Measurements from ENCODE around the gene RTN4RL2. TPM values are rescaled to one million over a fixed set of nuclear protein-coding genes. Genes with fewer than 3 reads are reported as not detected.

Gene RTN4RL2
- total RNA-seq, 6 donors from 2014 or later, result 1.1 to 4.1 (median 2.0) TPM; not detected in 1

DNA sequence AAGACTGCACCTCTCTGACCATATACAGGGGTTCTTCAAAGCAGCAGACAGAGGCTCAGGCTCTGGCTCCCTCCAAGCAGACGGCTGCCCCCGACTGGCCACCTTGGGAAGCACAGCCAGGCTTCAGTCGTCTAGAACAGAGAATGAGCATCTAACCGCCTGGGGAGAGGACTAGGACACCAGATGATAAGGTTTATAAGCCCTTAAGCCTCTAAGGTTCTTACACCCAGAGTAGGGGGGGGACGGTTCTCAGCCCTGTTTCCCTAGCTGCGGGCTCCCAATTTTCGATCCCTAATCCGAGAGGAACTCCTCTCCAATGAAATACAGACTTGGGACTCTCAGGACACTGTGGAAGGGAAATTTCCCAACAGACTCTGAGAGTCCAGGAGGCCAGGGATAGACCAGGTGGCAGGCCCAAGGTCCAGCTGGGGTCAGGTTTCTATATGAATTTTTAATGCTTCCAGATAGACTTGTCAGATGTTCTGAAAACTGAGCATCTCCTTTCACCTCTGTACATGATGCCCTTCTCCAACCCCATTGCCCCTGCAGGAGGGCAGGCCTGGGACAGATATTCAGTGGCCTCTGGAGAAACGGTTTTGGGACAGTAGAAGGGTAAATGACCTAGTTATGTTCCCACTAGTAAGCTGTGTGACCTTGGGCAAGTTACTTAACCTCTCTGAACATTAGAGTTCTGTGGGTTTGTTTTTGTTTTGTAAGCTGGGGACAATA is 20.2 kb downstream of the RTN4RL2 start:
- no peaks in the 10 kb centered on the region for H3K9me3 ChIP-seq
- peak; percentile 65 to 87 for DNase-seq
- WGBS, 2 donors, result 42 to 59% methylated on average over 6 to 9 of the region's 9 CpGs
- H3K27ac ChIP-seq, result no peak overlapping the region
- peak; percentile 44 to 66 for ATAC-seq (ENCODE audit: low FRiP score in 2 of 2)
- H3K27me3 ChIP-seq, result peaks cover 0 to 13% (median 11%) of the 10 kb centered on the region in 4 donors
- no peak overlapping the region for H3K4me3 ChIP-seq
- peaks cover 33 to 38% (median 35%) of the 10 kb centered on the region in 4 donors for H3K4me1 ChIP-seq
- TF ChIP-seq POLR2A (IDR thresholded peaks at IDR 0.05), result no peak
- no peak for TF ChIP-seq EP300 (IDR thresholded peaks at IDR 0.05)
- TF ChIP-seq, protein P1, sequence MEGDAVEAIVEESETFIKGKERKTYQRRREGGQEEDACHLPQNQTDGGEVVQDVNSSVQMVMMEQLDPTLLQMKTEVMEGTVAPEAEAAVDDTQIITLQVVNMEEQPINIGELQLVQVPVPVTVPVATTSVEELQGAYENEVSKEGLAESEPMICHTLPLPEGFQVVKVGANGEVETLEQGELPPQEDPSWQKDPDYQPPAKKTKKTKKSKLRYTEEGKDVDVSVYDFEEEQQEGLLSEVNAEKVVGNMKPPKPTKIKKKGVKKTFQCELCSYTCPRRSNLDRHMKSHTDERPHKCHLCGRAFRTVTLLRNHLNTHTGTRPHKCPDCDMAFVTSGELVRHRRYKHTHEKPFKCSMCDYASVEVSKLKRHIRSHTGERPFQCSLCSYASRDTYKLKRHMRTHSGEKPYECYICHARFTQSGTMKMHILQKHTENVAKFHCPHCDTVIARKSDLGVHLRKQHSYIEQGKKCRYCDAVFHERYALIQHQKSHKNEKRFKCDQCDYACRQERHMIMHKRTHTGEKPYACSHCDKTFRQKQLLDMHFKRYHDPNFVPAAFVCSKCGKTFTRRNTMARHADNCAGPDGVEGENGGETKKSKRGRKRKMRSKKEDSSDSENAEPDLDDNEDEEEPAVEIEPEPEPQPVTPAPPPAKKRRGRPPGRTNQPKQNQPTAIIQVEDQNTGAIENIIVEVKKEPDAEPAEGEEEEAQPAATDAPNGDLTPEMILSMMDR (IDR thresholded peaks at IDR 0.05), result peak; percentile 57 to 80 (median 63)
- H3K36me3 ChIP-seq, result peaks cover 0 to 18% (median 5%) of the 10 kb centered on the region in 4 donors

DNA sequence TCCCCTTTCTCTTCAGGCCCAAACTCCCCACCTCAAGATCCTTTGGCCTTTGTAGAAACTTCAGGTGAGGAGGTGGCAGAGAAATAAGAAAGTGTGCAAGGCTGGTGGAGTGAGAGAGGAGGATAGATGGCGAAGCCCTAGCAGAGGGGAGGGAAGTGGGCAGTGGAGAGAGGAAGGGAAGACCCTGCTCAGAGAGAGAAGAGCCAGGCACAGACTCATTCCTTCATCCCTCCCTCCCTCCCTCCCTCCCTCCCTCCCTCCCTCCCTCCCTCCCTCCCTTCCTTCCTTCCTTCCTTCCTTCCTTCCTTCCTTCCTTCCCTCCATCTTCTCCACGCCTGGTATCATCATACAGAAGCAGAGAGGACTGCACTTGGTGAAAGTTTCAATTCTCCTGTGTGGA is 21.0 kb downstream of the RTN4RL2 start:
- 39 to 58% methylated on average over 2 of the region's 2 CpGs for WGBS, 2 donors
- Histone ChIP-seq H3K4me3 (no peak overlapping the region), H3K9me3 (no peaks in the 10 kb centered on the region), H3K27ac (no peak overlapping the region), H3K36me3 (peaks cover 0 to 25% (median 8%) of the 10 kb centered on the region in 4 donors), H3K4me1 (peaks cover 26 to 30% (median 28%) of the 10 kb centered on the region in 4 donors), H3K27me3 (peaks cover 0 to 13% (median 11%) of the 10 kb centered on the region in 4 donors)
- DNase-seq (no peak), ATAC-seq (ENCODE audit: low FRiP score in 2 of 2) (no peak)
- TF ChIP-seq POLR2A (IDR thresholded peaks at IDR 0.05) (no peak), POLR2AphosphoS5 (IDR thresholded peaks at IDR 0.05) (no peak), EP300 (IDR thresholded peaks at IDR 0.05) (no peak)
- TF ChIP-seq, protein P1 (IDR thresholded peaks at IDR 0.05), result no peak

DNA sequence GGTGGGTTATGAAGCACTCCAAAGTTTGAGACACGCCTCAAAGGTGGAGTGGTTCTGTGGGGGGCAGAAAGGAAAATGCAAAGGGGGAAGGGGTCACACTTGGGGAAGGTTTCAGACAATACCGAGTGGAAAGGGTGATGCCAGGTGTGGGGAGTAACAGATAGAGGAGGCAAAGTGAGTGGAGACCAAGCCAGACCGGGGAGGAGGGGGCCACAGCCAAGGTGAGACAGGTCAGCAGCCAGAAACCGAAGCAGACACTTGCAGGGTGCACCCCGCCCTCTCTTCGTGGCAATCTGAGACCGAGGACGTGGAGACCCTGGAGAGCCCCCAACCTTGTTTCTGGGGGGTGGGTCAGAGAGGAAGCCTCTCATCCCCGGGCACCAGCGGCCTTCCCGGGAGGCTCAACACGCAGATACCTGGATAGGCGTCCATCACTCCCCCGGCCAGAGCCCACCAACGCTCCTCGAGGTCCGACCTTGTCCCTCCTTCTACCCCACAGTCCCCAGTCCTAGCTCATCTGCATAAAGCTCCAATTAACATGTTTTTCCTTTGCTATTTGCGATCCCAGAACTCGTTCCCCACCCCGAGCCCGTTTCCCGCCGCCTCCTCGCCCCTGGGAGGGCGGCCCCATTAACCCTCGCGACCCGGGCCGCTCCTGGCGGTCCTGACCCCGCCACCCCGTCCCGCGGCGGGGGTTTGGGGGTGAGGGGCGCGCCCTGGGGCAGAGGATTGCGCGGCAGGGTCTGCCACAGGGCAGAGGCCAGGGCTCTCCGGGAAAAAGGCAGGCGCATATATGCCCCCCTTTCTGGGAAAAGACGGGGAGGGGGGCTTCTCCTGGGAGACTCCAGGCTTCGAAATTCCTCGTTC is 21.8 kb downstream of the RTN4RL2 start:
- Histone ChIP-seq H3K36me3 (peaks cover 0 to 33% (median 9%) of the 10 kb centered on the region in 4 donors), H3K9me3 (no peaks in the 10 kb centered on the region), H3K27ac (no peak overlapping the region), H3K4me3 (peak overlapping the region in 2 of 4 donors; percentile 15 to 33), H3K4me1 (peaks cover 18 to 22% (median 20%) of the 10 kb centered on the region in 4 donors), H3K27me3 (peaks cover 0 to 13% (median 11%) of the 10 kb centered on the region in 4 donors)
- peak in 1 of 2 donors; percentile 74 for DNase-seq
- WGBS, 2 donors, result 23 to 33% methylated on average over 23 to 43 of the region's 44 CpGs
- no peak for TF ChIP-seq EP300 (IDR thresholded peaks at IDR 0.05)
- TF ChIP-seq, protein P1 (IDR thresholded peaks at IDR 0.05), result no peak
- TF ChIP-seq POLR2A (IDR thresholded peaks at IDR 0.05), result no peak
- no peak for TF ChIP-seq POLR2AphosphoS5 (IDR thresholded peaks at IDR 0.05)
- ATAC-seq (ENCODE audit: low FRiP score in 2 of 2), result no peak

DNA sequence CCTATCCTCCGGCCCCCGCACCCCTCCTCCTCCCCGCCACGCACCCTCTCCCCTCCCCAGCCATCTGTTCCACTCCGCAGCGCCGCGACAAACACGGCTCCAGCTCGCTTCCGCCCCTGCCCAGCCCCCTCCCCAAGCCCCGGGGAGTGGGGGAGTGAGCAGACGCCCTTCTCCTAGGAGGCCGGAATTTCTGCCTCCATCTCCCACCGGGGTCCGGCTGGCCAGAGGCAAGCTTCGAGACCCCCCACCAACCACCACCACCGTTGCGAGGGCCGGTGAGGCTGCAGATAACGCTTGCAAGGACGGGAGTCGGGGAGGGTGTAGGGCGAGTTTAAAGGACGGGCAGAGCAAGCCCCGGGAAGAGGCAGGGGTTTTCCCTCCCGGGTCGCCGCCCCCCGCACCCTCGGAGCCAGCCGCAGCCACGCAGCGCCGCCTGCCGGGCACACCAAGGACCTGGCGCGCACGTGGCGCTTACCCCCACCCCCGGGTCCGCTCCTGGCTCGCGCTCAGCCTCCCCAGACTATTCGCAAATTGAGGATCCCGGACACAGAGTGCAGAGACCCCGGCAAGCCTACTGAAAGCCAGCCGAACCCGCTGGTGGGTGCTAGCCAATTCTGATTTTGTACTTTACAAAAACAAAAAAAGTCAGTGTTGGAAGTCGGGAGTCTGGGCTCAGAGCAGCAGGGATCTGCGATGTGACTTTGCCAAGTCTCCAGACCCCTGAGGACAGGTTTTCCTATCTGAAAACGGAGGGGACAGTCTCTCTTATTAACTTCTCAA is 22.6 kb downstream of the RTN4RL2 start:
- peaks cover 14 to 20% (median 16%) of the 10 kb centered on the region in 4 donors for H3K4me1 ChIP-seq

More for the DNA sequence above, 22.6 kb downstream of the RTN4RL2 start:
- WGBS, 2 donors, result 3 to 18% methylated on average over 6 to 48 of the region's 52 CpGs
- peaks cover 0 to 13% (median 11%) of the 10 kb centered on the region in 4 donors for H3K27me3 ChIP-seq
- TF ChIP-seq, protein P1 (IDR thresholded peaks at IDR 0.05), result peak; percentile 37 to 75 (median 70)
- no peak for TF ChIP-seq EP300 (IDR thresholded peaks at IDR 0.05)
- peak; percentile 38 to 92 for DNase-seq
- no peak overlapping the region for H3K27ac ChIP-seq
- ATAC-seq (ENCODE audit: low FRiP score in 2 of 2), result peak in 1 of 2 donors; percentile 78
- H3K4me3 ChIP-seq, result peak overlapping the region in 2 of 4 donors; percentile 15 to 33
- H3K36me3 ChIP-seq, result peaks cover 0 to 41% (median 11%) of the 10 kb centered on the region in 4 donors
- no peaks in the 10 kb centered on the region for H3K9me3 ChIP-seq

Data from upper lobe of left lung (tissue), 6 donors.